NCI-H774 (cell line): ENCODE results near the gene ZNF582.

Experiments used
- DNase-seq: peaks from one replicate; lab custom pipeline; 2025; lab: John Stamatoyannopoulos, UW

Gene ZNF582

GRCh38 chr19:56393119-56394012 lies at the start of gene ZNF582:
ZNF582 (minus strand) TSS chr19:56393534; CDS start chr19:56391752, 1,782 bp downstream.
- peak; percentile 77 for DNase-seq

- DNase-seq = no peak
Measured at GRCh38 chr19:56441206-56441792, 48.0 kb upstream of the ZNF582 start.

GRCh38 chr19:56423985-56424353 lies 30.6 kb upstream of the ZNF582 start:
- DNase-seq = no peak

- DNase-seq = no peak
Measured at GRCh38 chr19:56423276-56423984, 30.1 kb upstream of the ZNF582 start.

GRCh38 chr19:56405062-56405461 lies 11.7 kb upstream of the ZNF582 start:
- DNase-seq = no peak

GRCh38 chr19:56404705-56405056 lies 11.3 kb upstream of the ZNF582 start:
- no peak for DNase-seq

GRCh38 chr19:56403764-56404704 lies 10.7 kb upstream of the ZNF582 start, which contains the start of gene ZNF583:
ZNF583 (plus strand) TSS chr19:56404332; CDS start chr19:56407115, 2,783 bp downstream.
- DNase-seq = peak; percentile 90

- DNase-seq = no peak
Measured at GRCh38 chr19:56403261-56403660, 9.9 kb upstream of the ZNF582 start.

- DNase-seq = no peak
Measured at GRCh38 chr19:56400485-56400884, 7.2 kb upstream of the ZNF582 start.

- DNase-seq = no peak
Measured at GRCh38 chr19:56398809-56399208, 5.5 kb upstream of the ZNF582 start.

- DNase-seq = no peak
Measured at GRCh38 chr19:56383826-56384605, 9.3 kb downstream of the ZNF582 start.

GRCh38 chr19:56377105-56377924 lies 16.0 kb downstream of the ZNF582 start:
- DNase-seq = no peak

GRCh38 chr19:56372281-56372680 lies 21.1 kb downstream of the ZNF582 start:
- no peak for DNase-seq

GRCh38 chr19:56369886-56370676 lies 23.3 kb downstream of the ZNF582 start:
- no peak for DNase-seq

GRCh38 chr19:56367829-56368711 lies 25.3 kb downstream of the ZNF582 start:
- DNase-seq = peak; percentile 91

- DNase-seq = no peak
Measured at GRCh38 chr19:56360841-56361240, 32.5 kb downstream of the ZNF582 start.

- DNase-seq = no peak
Measured at GRCh38 chr19:56356944-56357343, 36.4 kb downstream of the ZNF582 start.

GRCh38 chr19:56355517-56355916 lies 37.8 kb downstream of the ZNF582 start:
- DNase-seq = no peak
